Measurements from ENCODE around the gene WDR6. TPM values are rescaled to one million over a fixed set of nuclear protein-coding genes. Genes with fewer than 3 reads are reported as not detected.

The WDR6 gene
- total RNA-seq, 4 donors from 2014 or later = 95.3 to 138 (median 117) TPM

- no peak for TF ChIP-seq CTCF (IDR thresholded peaks at IDR 0.05)
- TF ChIP-seq POLR2A (IDR thresholded peaks at IDR 0.05) = no peak
- TF ChIP-seq EP300 (IDR thresholded peaks at IDR 0.05) = no peak
- H3K9me3 ChIP-seq = no peaks in the 10 kb centered on the region
- no peak overlapping the region for H3K27ac ChIP-seq
- no peak for DNase-seq (ENCODE audit: low spot score in 2 of 2)
- no peaks in the 10 kb centered on the region for H3K27me3 ChIP-seq
- H3K4me3 ChIP-seq = no peak overlapping the region
- H3K4me1 ChIP-seq = peaks cover 0 to 59% (median 20%) of the 10 kb centered on the region in 4 donors
- H3K36me3 ChIP-seq = peaks cover 0 to 56% (median 8%) of the 10 kb centered on the region in 3 donors
- 78 to 85% methylated on average over 8 of the region's 8 CpGs for WGBS, 2 donors
Measured at GRCh38 chr3:49025793-49026520, 18.8 kb downstream of the WDR6 start.

- H3K27me3 ChIP-seq = no peaks in the 10 kb centered on the region
- DNase-seq (ENCODE audit: low spot score in 2 of 2) = no peak
- TF ChIP-seq EP300 (IDR thresholded peaks at IDR 0.05) (no peak), POLR2A (IDR thresholded peaks at IDR 0.05) (no peak)
- no peaks in the 10 kb centered on the region for H3K9me3 ChIP-seq
- no peak overlapping the region for H3K27ac ChIP-seq
- peaks cover 0 to 59% (median 20%) of the 10 kb centered on the region in 4 donors for H3K4me1 ChIP-seq
- no peak overlapping the region for H3K4me3 ChIP-seq
- H3K36me3 ChIP-seq = peaks cover 0 to 61% (median 8%) of the 10 kb centered on the region in 3 donors
- 86 to 94% methylated on average over 1 to 3 of the region's 3 CpGs for WGBS, 2 donors
Measured at GRCh38 chr3:49026536-49026935, 19.3 kb downstream of the WDR6 start.

- no peak for DNase-seq (ENCODE audit: low spot score in 2 of 2)
- peaks cover 5 to 72% (median 13%) of the 10 kb centered on the region in 3 donors for H3K36me3 ChIP-seq
- H3K4me3 ChIP-seq = no peak overlapping the region
- peak overlapping the region in 3 of 4 donors; percentile 3 to 99 (median 96) for H3K27ac ChIP-seq
- peaks cover 0 to 56% (median 18%) of the 10 kb centered on the region in 4 donors for H3K4me1 ChIP-seq
- H3K9me3 ChIP-seq = no peaks in the 10 kb centered on the region
- no peaks in the 10 kb centered on the region for H3K27me3 ChIP-seq
- TF ChIP-seq POLR2A (IDR thresholded peaks at IDR 0.05) (no peak), EP300 (IDR thresholded peaks at IDR 0.05) (peak in 1 of 2 donors; percentile 7)
- WGBS, 2 donors = 90 to 96% methylated on average over 9 of the region's 9 CpGs
Measured at GRCh38 chr3:49027634-49028033, 20.4 kb downstream of the WDR6 start.

DNA sequence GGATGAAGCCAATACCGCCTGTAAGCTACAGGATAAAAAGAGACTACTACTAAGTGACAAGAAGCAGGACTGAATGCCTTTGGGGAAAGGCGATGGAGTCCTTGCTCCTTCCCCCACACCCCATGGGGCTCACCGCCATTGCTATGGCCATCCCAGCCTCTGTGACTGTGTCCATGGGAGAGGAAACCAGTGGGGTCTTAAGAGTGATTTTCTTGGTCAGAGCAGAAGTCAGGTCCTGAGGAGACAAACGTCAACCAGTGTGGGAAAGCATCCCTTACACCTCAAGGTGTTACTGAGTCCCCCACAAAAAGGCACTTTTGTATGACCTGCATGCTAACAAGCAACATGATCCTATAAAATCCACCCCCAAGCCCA lies 21.1 kb downstream of the WDR6 start:
- Histone ChIP-seq H3K36me3 (peaks cover 6 to 74% (median 18%) of the 10 kb centered on the region in 3 donors), H3K4me3 (peak overlapping the region; percentile 52 to 84 (median 74)), H3K9me3 (no peaks in the 10 kb centered on the region), H3K4me1 (peaks cover 0 to 53% (median 12%) of the 10 kb centered on the region in 4 donors), H3K27me3 (no peaks in the 10 kb centered on the region), H3K27ac (peak overlapping the region; percentile 90 to 99 (median 96))
- 79 to 80% methylated on average over 4 of the region's 4 CpGs for WGBS, 2 donors
- TF ChIP-seq EP300 (IDR thresholded peaks at IDR 0.05) (no peak), POLR2A (IDR thresholded peaks at IDR 0.05) (no peak), CTCF (IDR thresholded peaks at IDR 0.05) (no peak)
- DNase-seq (ENCODE audit: low spot score in 2 of 2) = no peak

DNA sequence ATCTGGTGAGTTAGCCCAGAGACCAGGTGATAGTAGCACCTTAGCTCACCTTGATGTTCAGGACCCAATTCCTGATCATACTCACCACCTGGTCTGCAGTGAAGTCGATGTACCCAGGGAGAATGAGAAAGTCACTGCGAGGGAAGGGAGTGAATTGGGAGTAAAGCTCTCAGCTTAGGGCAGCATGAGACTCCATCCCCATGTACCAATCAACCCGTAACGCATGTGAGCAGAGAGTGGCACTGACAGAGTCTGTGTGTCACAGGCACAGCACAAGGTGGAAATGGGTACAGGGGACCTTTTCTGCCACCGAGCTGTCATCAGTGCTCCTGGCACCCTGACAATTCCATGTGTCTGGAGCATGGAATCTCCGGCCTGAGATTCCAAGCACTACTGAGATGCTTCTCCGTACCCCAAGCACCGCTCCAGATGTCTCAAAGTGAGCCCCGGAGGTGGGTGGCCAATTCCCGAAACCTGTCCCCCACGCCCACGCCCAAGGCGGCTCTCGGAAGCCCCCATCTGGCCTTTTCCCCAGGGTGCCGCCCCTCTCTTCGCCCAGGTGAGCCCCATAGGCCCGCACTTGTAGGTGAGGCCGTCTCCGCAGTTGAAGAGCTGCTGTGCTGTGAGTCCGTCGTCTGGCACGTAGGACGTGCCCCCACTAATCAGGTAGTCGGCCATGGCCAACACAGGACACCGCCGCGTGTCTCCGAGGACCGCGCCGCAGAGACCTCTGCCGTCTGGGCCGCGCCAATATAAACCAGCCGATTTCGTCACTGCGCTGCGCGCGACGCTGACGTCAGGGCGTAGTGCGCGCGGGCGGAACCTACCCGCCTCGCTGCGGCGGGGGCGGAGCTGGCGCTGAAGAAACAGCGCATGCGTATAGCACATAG lies 21.7 kb downstream of the WDR6 start, which contains the start of gene IMPDH2:
IMPDH2 (minus strand) TSS at position 726 of the 890 bp plus-strand sequence; CDS start at position 678, 48 bp downstream.
- H3K4me3 ChIP-seq = peak within 1 kb of the TSS; percentile 52 to 84 (median 74)
- 3% methylated on average over 36 to 45 of the region's 55 CpGs for WGBS, 2 donors
- TF ChIP-seq EP300 (IDR thresholded peaks at IDR 0.05) = peak; percentile 91 to 100
- peak in 3 of 5 experiments; percentile 11 to 56 (median 42) for TF ChIP-seq CTCF (IDR thresholded peaks at IDR 0.05)
- TF ChIP-seq POLR2A (IDR thresholded peaks at IDR 0.05) = peak; percentile 92 to 96
- H3K27me3 ChIP-seq = no peaks in the 10 kb centered on the region
- H3K27ac ChIP-seq = peak within 1 kb of the TSS; percentile 90 to 99 (median 96)
- DNase-seq (ENCODE audit: low spot score in 2 of 2) = peak; percentile 90
- H3K4me1 ChIP-seq = peaks cover 0 to 47% (median 10%) of the 10 kb centered on the region in 4 donors
- H3K36me3 ChIP-seq = peaks cover 6 to 74% (median 18%) of the 10 kb centered on the region in 3 donors
- H3K9me3 ChIP-seq = no peaks in the 10 kb centered on the region
